Esophagus squamous epithelium (tissue), 4 donors: Measurements from ENCODE around the gene C19orf67.

Source experiments
- POLR2A ChIP-seq, 4 donors: fragments of 450-650 bp; IDR thresholded peaks; one replicate each; pipeline ENCODE4 v1.6.1; 2017; ENCODE audit warnings: antibody characterized with exemption in 4 of 4, mild to moderate bottlenecking in 4 of 4, moderate library complexity in 3 of 4
- TF ChIP-seq, protein P1 (sequence below), 6 experiments: fragments of 450-650 bp in 4 of 6; fragments of 200-600 bp in 2 of 6; sonication (generic) in 2 of 6; IDR thresholded peaks; one replicate each; pipeline ENCODE4 v1.5.1; 2016 to 2019; ENCODE audit warnings: antibody characterized with exemption in 6 of 6, mild to moderate bottlenecking in 4 of 6, moderate library complexity in 4 of 6

- no peak for TF ChIP-seq POLR2A (IDR thresholded peaks at IDR 0.05)
- TF ChIP-seq, protein P1, sequence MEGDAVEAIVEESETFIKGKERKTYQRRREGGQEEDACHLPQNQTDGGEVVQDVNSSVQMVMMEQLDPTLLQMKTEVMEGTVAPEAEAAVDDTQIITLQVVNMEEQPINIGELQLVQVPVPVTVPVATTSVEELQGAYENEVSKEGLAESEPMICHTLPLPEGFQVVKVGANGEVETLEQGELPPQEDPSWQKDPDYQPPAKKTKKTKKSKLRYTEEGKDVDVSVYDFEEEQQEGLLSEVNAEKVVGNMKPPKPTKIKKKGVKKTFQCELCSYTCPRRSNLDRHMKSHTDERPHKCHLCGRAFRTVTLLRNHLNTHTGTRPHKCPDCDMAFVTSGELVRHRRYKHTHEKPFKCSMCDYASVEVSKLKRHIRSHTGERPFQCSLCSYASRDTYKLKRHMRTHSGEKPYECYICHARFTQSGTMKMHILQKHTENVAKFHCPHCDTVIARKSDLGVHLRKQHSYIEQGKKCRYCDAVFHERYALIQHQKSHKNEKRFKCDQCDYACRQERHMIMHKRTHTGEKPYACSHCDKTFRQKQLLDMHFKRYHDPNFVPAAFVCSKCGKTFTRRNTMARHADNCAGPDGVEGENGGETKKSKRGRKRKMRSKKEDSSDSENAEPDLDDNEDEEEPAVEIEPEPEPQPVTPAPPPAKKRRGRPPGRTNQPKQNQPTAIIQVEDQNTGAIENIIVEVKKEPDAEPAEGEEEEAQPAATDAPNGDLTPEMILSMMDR (IDR thresholded peaks at IDR 0.05) = no peak
Observed at GRCh38 chr19:14039181-14039580, 46.4 kb downstream of the C19orf67 start.
